AG08396 (cell line): Measurements from ENCODE around the gene VTCN1.
"Not testable (repeated sequence)": the region's sequence is repeated elsewhere in the genome, so short reads cannot be mapped to it uniquely, and the experiment has no call there.

Experiments
- DNase-seq: peaks from one replicate; pipeline ENCODE4 v3.0.0; 2012; ENCODE audit warnings: low spot score, mixed read lengths

VTCN1 gene

GRCh38 chr1:117210831-117211261 lies at the start of gene VTCN1:
TSS of gene VTCN1 (minus strand) at chr1:117210927. CDS start at chr1:117210855, 72 bp downstream.
- DNase-seq: no peak

GRCh38 chr1:117258791-117259190 lies 48.1 kb upstream of the VTCN1 start:
- no peak for DNase-seq

GRCh38 chr1:117258075-117258474 lies 47.3 kb upstream of the VTCN1 start:
- DNase-seq: not testable (repeated sequence)

GRCh38 chr1:117257291-117257690 lies 46.6 kb upstream of the VTCN1 start:
- DNase-seq: no peak

- DNase-seq: no peak
Measured at GRCh38 chr1:117250061-117250606, 39.4 kb upstream of the VTCN1 start.

GRCh38 chr1:117244971-117245370 lies 34.2 kb upstream of the VTCN1 start:
- DNase-seq: no peak

- no peak for DNase-seq
Measured at GRCh38 chr1:117244306-117244705, 33.6 kb upstream of the VTCN1 start.

- no peak for DNase-seq
Measured at GRCh38 chr1:117241512-117241911, 30.8 kb upstream of the VTCN1 start.

- no peak for DNase-seq
Measured at GRCh38 chr1:117240547-117240946, 29.8 kb upstream of the VTCN1 start.

- DNase-seq: no peak
Measured at GRCh38 chr1:117239467-117239866, 28.7 kb upstream of the VTCN1 start.

GRCh38 chr1:117237726-117238381 lies 27.1 kb upstream of the VTCN1 start:
- peak; percentile 24 for DNase-seq

- DNase-seq: no peak
Measured at GRCh38 chr1:117235863-117236465, 25.2 kb upstream of the VTCN1 start.

GRCh38 chr1:117232531-117232930 lies 21.8 kb upstream of the VTCN1 start:
- no peak for DNase-seq

- no peak for DNase-seq
Measured at GRCh38 chr1:117231748-117232373, 21.1 kb upstream of the VTCN1 start.

GRCh38 chr1:117231312-117231711 lies 20.6 kb upstream of the VTCN1 start:
- no peak for DNase-seq

GRCh38 chr1:117229217-117229616 lies 18.5 kb upstream of the VTCN1 start:
- DNase-seq: no peak

- no peak for DNase-seq
Measured at GRCh38 chr1:117225931-117226330, 15.2 kb upstream of the VTCN1 start.

GRCh38 chr1:117216718-117217117 lies 6.0 kb upstream of the VTCN1 start:
- no peak for DNase-seq

GRCh38 chr1:117215733-117216462 lies 5.2 kb upstream of the VTCN1 start:
- DNase-seq: no peak

- DNase-seq: no peak
Measured at GRCh38 chr1:117215019-117215418, 4.3 kb upstream of the VTCN1 start.

- DNase-seq: no peak
Measured at GRCh38 chr1:117213046-117213445, 2.3 kb upstream of the VTCN1 start.

- DNase-seq: no peak
Measured at GRCh38 chr1:117210386-117210785, 341 bp downstream of the VTCN1 start.
